Natural killer cell (primary cell): ENCODE data around the gene C11orf97. TPM values are rescaled to one million over a fixed set of nuclear protein-coding genes. Genes with fewer than 3 reads are reported as not detected.

ENCODE experiments used
- ATAC-seq, 3 donors: fragments of 150-1000 bp in 2 of 3; fragments of 200-7000 bp in 1 of 3; cut with Tn5 transposase; 1 replicate in 1 of 3; 2 replicates in 2 of 3; pipeline ENCODE4 v1.10.0; 2021; ENCODE audit warnings: mild to moderate bottlenecking in 2 of 3, moderate library complexity in 2 of 3
- DNase-seq, 2 donors: peaks; one replicate each; pipeline versions ENCODE4 v3.0.0 to v3.0.0-alpha.2; 2013 to 2021; ENCODE audit warnings: mixed read lengths in 1 of 2
- H3K27ac ChIP-seq: one replicate; pipeline ENCODE4 v1.5.1; 2013; ENCODE audit warnings: mild to moderate bottlenecking, low read length
- H3K27me3 ChIP-seq: one replicate; pipeline ENCODE4 v1.6.1; 2013; ENCODE audit warnings: low read length; ENCODE audit not compliant: control insufficient read depth, insufficient read depth
- H3K36me3 ChIP-seq: one replicate; pipeline ENCODE4 v1.6.1; 2013; ENCODE audit warnings: low read length; ENCODE audit not compliant: control insufficient read depth, insufficient read depth
- H3K4me1 ChIP-seq: one replicate; pipeline ENCODE4 v1.6.1; 2013; ENCODE audit warnings: low read length; ENCODE audit not compliant: control insufficient read depth, insufficient read depth
- H3K4me3 ChIP-seq: one replicate; pipeline ENCODE4 v1.5.1; 2013; ENCODE audit warnings: low read length
- H3K9me3 ChIP-seq: one replicate; pipeline ENCODE4 v1.6.1; 2013; ENCODE audit warnings: low read length; ENCODE audit not compliant: control insufficient read depth, insufficient read depth
- H3K27ac Mint-ChIP-seq, 2 donors: one replicate each; pipeline ENCODE4 v1.8.0; 2022; ENCODE audit warnings: mild to moderate bottlenecking in 2 of 2, mixed read lengths in 2 of 2, moderate library complexity in 1 of 2
- H3K27me3 Mint-ChIP-seq, 2 donors: one replicate each; pipeline ENCODE4 v1.8.0; 2022; ENCODE audit warnings: low read depth in 2 of 2, mixed read lengths in 2 of 2
- H3K36me3 Mint-ChIP-seq: one replicate; pipeline ENCODE4 v1.8.0; 2022; ENCODE audit warnings: mixed read lengths
- H3K4me1 Mint-ChIP-seq, 2 donors: one replicate each; pipeline ENCODE4 v1.8.0; 2022; ENCODE audit warnings: mixed read lengths in 2 of 2
- H3K4me3 Mint-ChIP-seq: one replicate; pipeline ENCODE4 v1.8.0; 2022; ENCODE audit warnings: mild to moderate bottlenecking, moderate library complexity, mixed read lengths
- H3K9me3 Mint-ChIP-seq, 2 donors: one replicate each; pipeline ENCODE4 v1.8.0; 2022; ENCODE audit warnings: mixed read lengths in 2 of 2
- WGBS: methylation state at CpG from one replicate; pipeline ENCODE4 v1.1.7; 2013; ENCODE audit warnings: missing lambda C conversion rate; ENCODE audit not compliant: insufficient coverage; 5-methylcytosine and 5-hydroxymethylcytosine counted together
- intact Hi-C: fragments of 100-400 bp; cut with micrococcal nuclease; formaldehyde crosslinking; loops from one replicate; pipeline ENCODE4 v1.14.2; 2022
- total RNA-seq, 4 donors: library from RNA; stranded (reverse); fragments of 120-200 nt in 1 of 4; gene quantifications; one replicate each; pipeline versions ENCODE4 v1.2.3 to v1.2.4, GENCODE V29; 2013 to 2022
- TF ChIP-seq, protein P1 (sequence below): fragments of 200-600 bp; IDR thresholded peaks from one replicate; pipeline ENCODE4 v1.8.0; 2022; ENCODE audit warnings: antibody characterized with exemption

C11orf97 gene
- total RNA-seq, 3 donors from 2014 or later (not counting 1 experiment from before 2014, with no cell fraction given): not detected

- H3K4me3 ChIP-seq: peak within 1 kb of the TSS; percentile 64
- TF ChIP-seq, protein P1, sequence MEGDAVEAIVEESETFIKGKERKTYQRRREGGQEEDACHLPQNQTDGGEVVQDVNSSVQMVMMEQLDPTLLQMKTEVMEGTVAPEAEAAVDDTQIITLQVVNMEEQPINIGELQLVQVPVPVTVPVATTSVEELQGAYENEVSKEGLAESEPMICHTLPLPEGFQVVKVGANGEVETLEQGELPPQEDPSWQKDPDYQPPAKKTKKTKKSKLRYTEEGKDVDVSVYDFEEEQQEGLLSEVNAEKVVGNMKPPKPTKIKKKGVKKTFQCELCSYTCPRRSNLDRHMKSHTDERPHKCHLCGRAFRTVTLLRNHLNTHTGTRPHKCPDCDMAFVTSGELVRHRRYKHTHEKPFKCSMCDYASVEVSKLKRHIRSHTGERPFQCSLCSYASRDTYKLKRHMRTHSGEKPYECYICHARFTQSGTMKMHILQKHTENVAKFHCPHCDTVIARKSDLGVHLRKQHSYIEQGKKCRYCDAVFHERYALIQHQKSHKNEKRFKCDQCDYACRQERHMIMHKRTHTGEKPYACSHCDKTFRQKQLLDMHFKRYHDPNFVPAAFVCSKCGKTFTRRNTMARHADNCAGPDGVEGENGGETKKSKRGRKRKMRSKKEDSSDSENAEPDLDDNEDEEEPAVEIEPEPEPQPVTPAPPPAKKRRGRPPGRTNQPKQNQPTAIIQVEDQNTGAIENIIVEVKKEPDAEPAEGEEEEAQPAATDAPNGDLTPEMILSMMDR: no peak
- under 1% methylated on average over 55 of the region's 55 CpGs for whole genome bisulfite sequencing
- Mint-ChIP-seq H3K27ac (peak within 1 kb of the TSS; percentile 93 to 94), H3K4me3 (peak within 1 kb of the TSS; percentile 95), H3K27me3 (no peaks in the 10 kb centered on the region), H3K4me1 (peaks cover 33 to 34% of the 10 kb centered on the region in 2 donors), H3K36me3 (peaks cover 8% of the 10 kb centered on the region), H3K9me3 (no peaks in the 10 kb centered on the region)
- H3K4me1 ChIP-seq: no peaks in the 10 kb centered on the region
- intact Hi-C loops: loop anchor here (5.0 to 10.0 kb wide), 3 partner anchors 739 to 1301 kb away; partner anchors contain the start of genes CEP57, SESN3 and SLC36A4
- H3K27ac ChIP-seq: peak within 1 kb of the TSS; percentile 75
- H3K9me3 ChIP-seq: no peaks in the 10 kb centered on the region
- H3K27me3 ChIP-seq: no peaks in the 10 kb centered on the region
- peak; percentile 97 to 99 for DNase-seq
- ATAC-seq: peak; percentile 99 to 100 (median 99)
- H3K36me3 ChIP-seq: peaks cover 40% of the 10 kb centered on the region
Measured at GRCh38 chr11:94493281-94494125, 18.8 kb upstream of the C11orf97 start, which contains the start of the genes ANKRD49 and MRE11. TSS of gene ANKRD49 (plus strand) at chr11:94493984. CDS start at chr11:94496694, 2,710 bp downstream. TSS of gene MRE11 (minus strand) at chr11:94493844. CDS start at chr11:94492801, 1,043 bp downstream.

DNA sequence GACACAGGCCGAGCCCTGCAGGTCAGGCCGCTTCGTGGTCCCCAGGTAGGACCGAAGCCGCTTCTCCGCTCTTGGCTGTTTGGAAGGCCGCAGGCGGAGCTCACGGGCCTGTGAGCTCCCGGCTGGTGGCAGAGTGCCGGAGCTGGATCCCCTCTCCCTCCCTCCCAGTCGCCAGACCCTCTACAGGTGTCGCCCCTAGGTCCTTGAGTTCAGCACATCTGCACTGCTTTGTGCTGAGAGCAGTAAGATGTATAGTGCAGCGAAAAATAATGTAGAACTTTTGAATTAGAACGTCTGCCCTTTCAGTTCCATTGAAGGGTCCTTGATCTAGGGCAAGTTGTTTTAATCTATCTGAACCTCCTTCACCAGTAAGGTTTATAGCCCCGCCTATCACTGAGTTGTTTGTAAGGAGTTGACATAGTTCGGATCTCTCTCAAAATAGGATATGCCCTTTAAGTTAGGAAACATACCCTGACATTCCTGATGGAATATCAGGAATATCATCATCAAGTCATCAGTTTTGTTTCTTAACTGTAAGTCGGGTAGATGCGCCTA is 18.1 kb upstream of the C11orf97 start:
- Mint-ChIP-seq H3K4me1 (peaks cover 33 to 34% of the 10 kb centered on the region in 2 donors), H3K36me3 (peaks cover 8% of the 10 kb centered on the region), H3K4me3 (peak overlapping the region; percentile 95), H3K27me3 (no peaks in the 10 kb centered on the region), H3K27ac (peak overlapping the region; percentile 93 to 94), H3K9me3 (no peaks in the 10 kb centered on the region)
- peaks cover 40% of the 10 kb centered on the region for H3K36me3 ChIP-seq
- H3K9me3 ChIP-seq: no peaks in the 10 kb centered on the region
- WGBS: under 1% methylated on average over 15 of the region's 19 CpGs
- TF ChIP-seq, protein P1: no peak
- ATAC-seq: peak; percentile 56 to 72 (median 58)
- DNase-seq: no peak
- no peaks in the 10 kb centered on the region for H3K27me3 ChIP-seq
- intact Hi-C loops: loop anchor here (5.0 to 10.0 kb wide), 3 partner anchors 738 to 1301 kb away; partner anchors contain the start of genes CEP57, SESN3 and SLC36A4
- peak overlapping the region; percentile 64 for H3K4me3 ChIP-seq
- peak overlapping the region; percentile 75 for H3K27ac ChIP-seq
- no peaks in the 10 kb centered on the region for H3K4me1 ChIP-seq

- Mint-ChIP-seq H3K27me3 (no peaks in the 10 kb centered on the region), H3K36me3 (peaks cover 5% of the 10 kb centered on the region), H3K27ac (peak overlapping the region in 1 of 2 donors; percentile 58), H3K4me3 (no peak overlapping the region), H3K9me3 (no peaks in the 10 kb centered on the region), H3K4me1 (peaks cover 5% of the 10 kb centered on the region in 2 donors)
- H3K27ac ChIP-seq: no peak overlapping the region
- peaks cover 54% of the 10 kb centered on the region for H3K36me3 ChIP-seq
- H3K9me3 ChIP-seq: no peaks in the 10 kb centered on the region
- no peaks in the 10 kb centered on the region for H3K27me3 ChIP-seq
- 96% methylated on average over 2 of the region's 2 CpGs for WGBS
- intact Hi-C loops: loop anchor here (10.0 kb wide), 3 partner anchors 325 to 1265 kb away; no protein-coding TSS in a partner anchor
- TF ChIP-seq, protein P1: no peak
- H3K4me3 ChIP-seq: no peak overlapping the region
- DNase-seq (no peak), ATAC-seq (no peak)
- no peaks in the 10 kb centered on the region for H3K4me1 ChIP-seq
Measured at GRCh38 chr11:94500181-94500580, 12.1 kb upstream of the C11orf97 start.
